GM12878 (cell line): ENCODE measurements around the gene PDIA5. TPM values are rescaled to one million over a fixed set of nuclear protein-coding genes. Genes with fewer than 3 reads are reported as not detected.

ENCODE experiments used
- ATAC-seq: fragments of 200-7000 bp; cut with Tn5 transposase; 3 replicates; pipeline ENCODE4 v1.9.1; 2020; ENCODE audit warnings: mild to moderate bottlenecking, moderate library complexity
- BruUV-seq: library from RNA; stranded (reverse); fragments of 400-500 nt; replicated peaks from 2 replicates; lab custom pipeline; 2021; lab: Mats Ljungman, UMichigan
- CTCF ChIA-PET: fragments of 300-600 bp; sonication (Branson Sonifier 250); formaldehyde crosslinking; extraction: SDS; loops from one replicate; lab custom pipeline; 2021; ENCODE audit warnings: inconsistent platforms; lab: Yijun Ruan, JAX
- POLR2A ChIA-PET: fragments of 350-600 bp; formaldehyde crosslinking; extraction: SDS; loops from one replicate; lab custom pipeline; 2021; ENCODE audit warnings: inconsistent platforms; lab: Charles Lee
- RAD21 ChIA-PET: fragments of 300-600 bp; sonication (Branson Sonifier 250); formaldehyde crosslinking; loops from one replicate; lab custom pipeline; 2023; ENCODE audit warnings: antibody characterized with exemption; ENCODE audit not compliant: unreplicated experiment; lab: Charles Lee
- SMC1A ChIA-PET: fragments of 300-600 bp; sonication (Branson Sonifier 250); formaldehyde crosslinking; loops from one replicate; lab custom pipeline; 2023; ENCODE audit not compliant: unreplicated experiment, uncharacterized antibody; lab: Charles Lee
- DNase-seq: peaks from one replicate; pipeline ENCODE4 v3.0.0-alpha.2; 2011; ENCODE audit warnings: low read depth, low spot score
- FAIRE-seq: peaks from 3 replicates; lab custom pipeline; 2011; peaks lifted over from hg19 to GRCh38; lab: Jason Lieb, UNC
- H2AFZ ChIP-seq: 2 replicates; pipeline ENCODE4 v1.6.0; 2011; ENCODE audit warnings: low read depth, low read length, control low read depth; ENCODE audit not compliant: control insufficient read depth
- H3K27ac ChIP-seq: 2 replicates; pipeline ENCODE4 v1.5.1; 2011; ENCODE audit warnings: control low read depth; ENCODE audit not compliant: control insufficient read depth, insufficient read depth
- H3K27me3 ChIP-seq, 2 experiments: replicated peaks in 1 of 2; 2 replicates each; pipeline versions ENCODE4 v1.6.0 to v1.6.1; 2011; ENCODE audit warnings: low read length in 1 of 2; ENCODE audit not compliant: control insufficient read depth in 2 of 2, insufficient read depth in 2 of 2
- H3K36me3 ChIP-seq, 2 experiments: 2 replicates each; pipeline ENCODE4 v1.5.1; 2011; ENCODE audit warnings: low read length in 1 of 2; ENCODE audit not compliant: control insufficient read depth in 2 of 2, insufficient read depth in 2 of 2
- H3K4me1 ChIP-seq: 2 replicates; pipeline ENCODE4 v1.6.1; 2011; ENCODE audit warnings: mild to moderate bottlenecking, low read length, moderate library complexity, mixed read lengths; ENCODE audit not compliant: control insufficient read depth, insufficient read depth
- H3K4me2 ChIP-seq: 2 replicates; pipeline ENCODE4 v1.6.0; 2011; ENCODE audit warnings: control low read depth; ENCODE audit not compliant: control insufficient read depth, insufficient read depth
- H3K4me3 ChIP-seq: fragments of 200-600 bp; sonication (generic); 2 replicates; pipeline ENCODE4 v1.5.1; 2016
- H3K79me2 ChIP-seq: 2 replicates; pipeline ENCODE4 v1.6.0; 2011; ENCODE audit warnings: low read length; ENCODE audit not compliant: control insufficient read depth, insufficient read depth
- H3K9ac ChIP-seq: 2 replicates; pipeline ENCODE4 v1.8.0; 2011; ENCODE audit warnings: low read length, control low read depth, mixed read lengths; ENCODE audit not compliant: control insufficient read depth, insufficient read depth
- H3K9me3 ChIP-seq: replicated peaks from 3 replicates; pipeline ENCODE4 v1.5.1; 2011; ENCODE audit warnings: mild to moderate bottlenecking, low read length; ENCODE audit not compliant: control insufficient read depth, insufficient read depth
- H4K20me1 ChIP-seq: 2 replicates; pipeline ENCODE4 v1.6.0; 2011; ENCODE audit not compliant: control insufficient read depth, insufficient read depth
- CREB1 ChIP-seq: IDR thresholded peaks from 2 replicates; pipeline ENCODE4 v1.6.1; 2012; ENCODE audit warnings: low read depth, mild to moderate bottlenecking, inconsistent platforms
- IKZF1 ChIP-seq: fragments of 450-650 bp; conservative IDR thresholded peaks from 2 replicates; pipeline ENCODE4 v1.6.1; 2017; ENCODE audit warnings: antibody characterized with exemption, mild to moderate bottlenecking
- MXI1 ChIP-seq: fragments of 150-350 bp; IDR thresholded peaks from 2 replicates; pipeline ENCODE4 v1.6.1; 2011; ENCODE audit warnings: low read depth, mild to moderate bottlenecking, inconsistent platforms, low read length, improper control_type of control experiment
- RELA ChIP-seq: fragments of 450-650 bp; IDR thresholded peaks from 2 replicates; pipeline ENCODE4 v1.8.0; 2014; ENCODE audit warnings: borderline replicate concordance; ENCODE audit not compliant: partially characterized antibody
- RFX5 ChIP-seq: IDR thresholded peaks from 2 replicates; pipeline ENCODE4 v1.6.1; 2011; ENCODE audit warnings: low read depth, low read length, improper control_type of control experiment
- SMAD5 ChIP-seq: IDR thresholded peaks from 2 replicates; pipeline ENCODE4 v1.6.1; 2016; ENCODE audit warnings: antibody characterized with exemption, low read depth
- SMC3 ChIP-seq: IDR thresholded peaks from 2 replicates; pipeline ENCODE4 v1.6.1; 2011; ENCODE audit warnings: low read length, improper control_type of control experiment, borderline replicate concordance
- USF2 ChIP-seq: IDR thresholded peaks from 2 replicates; pipeline ENCODE4 v1.6.1; 2011; ENCODE audit warnings: low read depth, low read length, improper control_type of control experiment, borderline replicate concordance
- YBX1 ChIP-seq: fragments of 450-650 bp; IDR thresholded peaks from 2 replicates; pipeline ENCODE4 v1.6.1; 2016; ENCODE audit warnings: antibody characterized with exemption
- ZNF217 ChIP-seq: fragments of 450-650 bp; IDR thresholded peaks from 2 replicates; pipeline ENCODE4 v1.6.1; 2017; ENCODE audit warnings: antibody characterized with exemption, mild to moderate bottlenecking
- ZNF274 ChIP-seq: IDR thresholded peaks from one replicate; pipeline ENCODE4 v1.8.0; 2011; ENCODE audit not compliant: insufficient read length, insufficient read depth
- ZNF592 ChIP-seq: fragments of 450-650 bp; IDR thresholded peaks from 2 replicates; pipeline ENCODE4 v1.6.1; 2017; ENCODE audit warnings: mild to moderate bottlenecking, moderate library complexity
- ZSCAN29 ChIP-seq: fragments of 450-650 bp; IDR thresholded peaks from 2 replicates; pipeline ENCODE4 v1.6.1; 2017; ENCODE audit warnings: mild to moderate bottlenecking, moderate library complexity
- WGBS: methylation state at CpG from one replicate; pipeline ENCODE4 v1.1.6; 2016; ENCODE audit warnings: low lambda C conversion rate; ENCODE audit not compliant: insufficient replicate concordance, insufficient coverage; ENCODE audit errors: missing lambda C conversion rate; 5-methylcytosine and 5-hydroxymethylcytosine counted together
- in situ Hi-C: fragments of 300-500 bp; cut with MboI; formaldehyde crosslinking; loops from 9 replicates; pipeline ENCODE4 v1.14.3; 2018; ENCODE audit warnings: mixed read lengths
- intact Hi-C: fragments of 100-400 bp; cut with micrococcal nuclease; formaldehyde crosslinking; loops from one replicate; pipeline ENCODE4 v1.14.2; 2022; ENCODE audit not compliant: unreplicated experiment
- polyA plus RNA-seq, 11 experiments: library from polyadenylated mRNA; depleted of rRNA in 4 of 11; unstranded in 6 of 11; stranded (reverse) in 5 of 11; fragments of >200 nt; fragmentation: Nextera tagmentation in 4 of 11; fragmentation: Illumina TruSeq in 1 of 11; extraction: Ambion mirVana in 4 of 11; extraction: Trizol in 1 of 11; gene quantifications; 1 replicate in 1 of 11; 2 replicates in 10 of 11; pipeline versions ENCODE4 v1.2.1 to v1.2.3, GENCODE V29; 2011 to 2016; ENCODE audit warnings: inconsistent platforms in 2 of 11, missing spikeins in 2 of 11, low read depth in 1 of 11
- total RNA-seq, 4 experiments: library from RNA; depleted of rRNA in 3 of 4; stranded (reverse); fragments of >200 nt in 3 of 4; fragmentation: Illumina TruSeq in 1 of 4; extraction: Trizol in 1 of 4; gene quantifications; 2 replicates each; pipeline versions ENCODE4 v1.2.1 to v1.2.3, GENCODE V29; 2013 to 2021

Gene PDIA5
- total and polyA plus RNA-seq, 10 of the 15 experiments (the other 5 are each of a cell fraction or from before 2014, with no cell fraction given), result 4.1 to 24.8 (median 19.2) TPM

GRCh38 chr3:123150449-123151215 lies 83.8 kb downstream of the PDIA5 start:
- no peaks in the 10 kb centered on the region for H3K79me2 ChIP-seq
- H3K36me3 ChIP-seq, result peaks cover 13% of the 10 kb centered on the region in 2 experiments
- 97% methylated on average over 14 of the region's 15 CpGs for WGBS
- CTCF ChIA-PET, result interaction anchor here (0.6 kb wide), 1 partner anchor 764 kb away, joined by 3 read pairs; no protein-coding TSS in a partner anchor
- no peak overlapping the region for H3K9ac ChIP-seq
- TF ChIP-seq ZNF274 (no peak), SMC3 (no peak), RFX5 (no peak), IKZF1 (no peak), YBX1 (no peak), ZSCAN29 (no peak), ZNF217 (no peak)
- FAIRE-seq (no peak), ATAC-seq (no peak), DNase-seq (no peak)
- H3K9me3 ChIP-seq, result no peaks in the 10 kb centered on the region
- no peaks in the 10 kb centered on the region for H3K27me3 ChIP-seq
- POLR2A ChIA-PET, result no interaction called here
- H3K4me1 ChIP-seq, result peaks cover 9% of the 10 kb centered on the region
- intact Hi-C loops, result no loop called here
- SMC1A ChIA-PET, result no interaction called here
- no peak overlapping the region for H3K27ac ChIP-seq
- no peaks in the 10 kb centered on the region for H4K20me1 ChIP-seq
- H3K4me2 ChIP-seq, result no peak overlapping the region
- H3K4me3 ChIP-seq, result no peak overlapping the region
- no peak overlapping the region for H2AFZ ChIP-seq
- in situ Hi-C loops, result no loop called here
- RAD21 ChIA-PET, result no interaction called here
- BruUV-seq, result no TSS peak

- no peaks in the 10 kb centered on the region for H3K79me2 ChIP-seq
- H3K36me3 ChIP-seq, result peaks cover 9 to 11% of the 10 kb centered on the region in 2 experiments; a peak in 3 of 4 replicates
- peaks cover 9% of the 10 kb centered on the region for H3K4me1 ChIP-seq
- no peak overlapping the region for H3K4me2 ChIP-seq
- no TSS peak for BruUV-seq
- POLR2A ChIA-PET, result no interaction called here
- no peak overlapping the region for H3K27ac ChIP-seq
- H3K4me3 ChIP-seq, result no peak overlapping the region
- FAIRE-seq (no peak), DNase-seq (no peak), ATAC-seq (no peak)
- no peaks in the 10 kb centered on the region for H3K27me3 ChIP-seq
- no peak overlapping the region for H2AFZ ChIP-seq
- H4K20me1 ChIP-seq, result no peaks in the 10 kb centered on the region
- H3K9ac ChIP-seq, result no peak overlapping the region
- SMC1A ChIA-PET, result no interaction called here
- CTCF ChIA-PET, result interaction anchor here (0.6 kb wide), 1 partner anchor 765 kb away, joined by 3 read pairs; no protein-coding TSS in a partner anchor
- WGBS, result 90% methylated on average over 7 of the region's 7 CpGs
- in situ Hi-C loops (no loop called here), intact Hi-C loops (no loop called here)
- RAD21 ChIA-PET, result no interaction called here
- H3K9me3 ChIP-seq, result no peaks in the 10 kb centered on the region
- no peak for TF ChIP-seq ZSCAN29
- no peak for TF ChIP-seq RELA
- TF ChIP-seq USF2, result no peak
- no peak for TF ChIP-seq SMAD5
- no peak for TF ChIP-seq IKZF1
- TF ChIP-seq CREB1, result no peak
- TF ChIP-seq ZNF592, result no peak
- no peak for TF ChIP-seq MXI1
Measured at GRCh38 chr3:123151251-123151705, 84.5 kb downstream of the PDIA5 start.
